DOHH2 (cell line): Measurements from ENCODE around the gene NGEF.
A peak's percentile ranks its signal among the peaks of the same experiment; 100 is the strongest.
"Not testable (repeated sequence)": the region's sequence is repeated elsewhere in the genome, so short reads cannot be mapped to it uniquely, and the experiment has no call there.

Experiments
- H3F3A ChIP-seq: fragments of 200-600 bp; sonication (generic), shearing (Covaris generic); 2 replicates; pipeline ENCODE4 v1.6.0; 2016; ENCODE audit warnings: antibody characterized with exemption, mild to moderate bottlenecking; ENCODE audit not compliant: control insufficient read depth, insufficient read depth
- H3K27ac ChIP-seq: fragments of 200-600 bp; sonication (generic); 2 replicates; pipeline ENCODE4 v1.5.1; 2014; ENCODE audit warnings: low read depth, mild to moderate bottlenecking, low read length, moderate library complexity
- H3K27me3 ChIP-seq: fragments of 200-600 bp; sonication (generic); 2 replicates; pipeline ENCODE4 v1.6.1; 2014; ENCODE audit warnings: mild to moderate bottlenecking, low read length, mixed read lengths; ENCODE audit not compliant: control insufficient read depth
- H3K36me3 ChIP-seq: fragments of 200-600 bp; sonication (generic); 2 replicates; pipeline ENCODE4 v1.6.1; 2014; ENCODE audit warnings: mild to moderate bottlenecking, low read length, moderate library complexity, mixed read lengths; ENCODE audit not compliant: control insufficient read depth
- H3K4me1 ChIP-seq: fragments of 200-600 bp; sonication (generic); 2 replicates; pipeline ENCODE4 v1.6.1; 2014; ENCODE audit warnings: mild to moderate bottlenecking, low read length, mixed read lengths; ENCODE audit not compliant: control insufficient read depth
- H3K4me2 ChIP-seq: fragments of 200-600 bp; sonication (generic); 2 replicates; pipeline ENCODE4 v1.6.0; 2014; ENCODE audit warnings: mild to moderate bottlenecking, low read length, moderate library complexity
- H3K4me3 ChIP-seq: fragments of 200-600 bp; sonication (generic); 2 replicates; pipeline ENCODE4 v1.5.1; 2014; ENCODE audit warnings: mild to moderate bottlenecking, low read length, mixed read lengths
- H3K79me2 ChIP-seq: fragments of 200-600 bp; sonication (generic); 2 replicates; pipeline ENCODE4 v1.6.1; 2014; ENCODE audit warnings: mild to moderate bottlenecking, low read length, mixed read lengths; ENCODE audit not compliant: control insufficient read depth
- H3K9me2 ChIP-seq: fragments of 200-600 bp; sonication (generic); replicated peaks from 2 replicates; pipeline ENCODE4 v1.6.1; 2014; ENCODE audit warnings: mild to moderate bottlenecking, low read length, mixed read lengths; ENCODE audit not compliant: control insufficient read depth
- H3K9me3 ChIP-seq: fragments of 200-600 bp; sonication (generic); 2 replicates; pipeline ENCODE4 v1.6.1; 2014; ENCODE audit warnings: antibody characterized with exemption, low read length, mixed read lengths; ENCODE audit not compliant: control insufficient read depth, insufficient read depth
- H4K20me1 ChIP-seq: fragments of 200-600 bp; sonication (generic); 2 replicates; pipeline ENCODE4 v1.6.0; 2014; ENCODE audit warnings: low read depth, mild to moderate bottlenecking, antibody characterized with exemption, low read length, moderate library complexity; ENCODE audit not compliant: control insufficient read depth, insufficient read depth
- CTCF ChIP-seq: fragments of 200-600 bp; sonication (generic); IDR thresholded peaks from one replicate; pipeline ENCODE4 v1.5.1; 2014; ENCODE audit warnings: antibody characterized with exemption, mild to moderate bottlenecking, low read depth, low read length; ENCODE audit not compliant: poor library complexity, severe bottlenecking
- EZH2phosphoT487 ChIP-seq: fragments of 200-600 bp; sonication (generic); IDR thresholded peaks from 2 replicates; pipeline ENCODE4 v1.6.1; 2017; ENCODE audit warnings: borderline replicate concordance, mild to moderate bottlenecking, antibody characterized with exemption, low read length, moderate library complexity, mixed read lengths

Gene NGEF

GRCh38 chr2:233055362-233055761 lies 42.3 kb upstream of the NGEF start:
- no peaks in the 10 kb centered on the region for H4K20me1 ChIP-seq
- H3K36me3 ChIP-seq = peaks cover 1% of the 10 kb centered on the region
- H3K4me2 ChIP-seq = no peak overlapping the region
- H3K9me3 ChIP-seq = no peaks in the 10 kb centered on the region
- TF ChIP-seq CTCF (no peak), EZH2phosphoT487 (no peak)
- H3K4me1 ChIP-seq = peaks cover 16% of the 10 kb centered on the region
- H3K27me3 ChIP-seq = peaks cover 5% of the 10 kb centered on the region
- H3K9me2 ChIP-seq = no peaks in the 10 kb centered on the region
- peaks cover 2% of the 10 kb centered on the region for H3K79me2 ChIP-seq
- no peak overlapping the region for H3K4me3 ChIP-seq
- H3K27ac ChIP-seq = no peak overlapping the region
- H3F3A ChIP-seq = no peaks in the 10 kb centered on the region

GRCh38 chr2:233053928-233054784 lies 41.1 kb upstream of the NGEF start:
- no peaks in the 10 kb centered on the region for H3F3A ChIP-seq
- peaks cover 6% of the 10 kb centered on the region; the same call in 1 of the 2 replicates for H3K4me1 ChIP-seq
- H3K9me3 ChIP-seq = no peaks in the 10 kb centered on the region
- H3K9me2 ChIP-seq = no peaks in the 10 kb centered on the region
- H3K79me2 ChIP-seq = no peaks in the 10 kb centered on the region
- no peaks in the 10 kb centered on the region for H4K20me1 ChIP-seq
- no peaks in the 10 kb centered on the region for H3K36me3 ChIP-seq
- H3K27me3 ChIP-seq = peaks cover 5% of the 10 kb centered on the region
- TF ChIP-seq EZH2phosphoT487 (no peak), CTCF (peak; percentile 99)
- H3K27ac ChIP-seq = no peak overlapping the region
- H3K4me3 ChIP-seq = no peak overlapping the region
- peak overlapping the region; percentile 43; the same call in 1 of the 2 replicates for H3K4me2 ChIP-seq

- not testable (repeated sequence) for H3F3A ChIP-seq, H3K27ac ChIP-seq, H3K79me2 ChIP-seq, H4K20me1 ChIP-seq, H3K4me1 ChIP-seq, H3K9me2 ChIP-seq, H3K9me3 ChIP-seq, H3K4me3 ChIP-seq, H3K36me3 ChIP-seq, H3K4me2 ChIP-seq
- peaks cover 12% of the 10 kb centered on the region for H3K27me3 ChIP-seq
These were observed 39.5 kb upstream of the NGEF start for GRCh38 chr2:233052517-233052916.

GRCh38 chr2:233051241-233052149 lies 38.4 kb upstream of the NGEF start:
- peaks cover 6% of the 10 kb centered on the region; the same call in 1 of the 2 replicates for H3K4me1 ChIP-seq
- no peak overlapping the region for H3K27ac ChIP-seq
- H3K27me3 ChIP-seq = peaks cover 12% of the 10 kb centered on the region
- no peaks in the 10 kb centered on the region for H3K79me2 ChIP-seq
- TF ChIP-seq EZH2phosphoT487 (no peak), CTCF (no peak)
- no peak overlapping the region for H3K4me3 ChIP-seq
- H3F3A ChIP-seq = no peaks in the 10 kb centered on the region
- no peaks in the 10 kb centered on the region for H3K9me2 ChIP-seq
- H3K9me3 ChIP-seq = no peaks in the 10 kb centered on the region
- H4K20me1 ChIP-seq = no peaks in the 10 kb centered on the region
- no peak overlapping the region for H3K4me2 ChIP-seq
- H3K36me3 ChIP-seq = no peaks in the 10 kb centered on the region
